Hematopoietic multipotent progenitor cell (in vitro differentiated cells): ENCODE measurements around the gene ASCC2. TPM values are rescaled to one million over a fixed set of nuclear protein-coding genes. Genes with fewer than 3 reads are reported as not detected.

ENCODE experiments used
- DNase-seq, 3 donors: peaks; one replicate each; pipeline ENCODE4 v3.0.0-alpha.2; 2011 to 2015; ENCODE audit warnings: low read depth in 2 of 3, low spot score in 2 of 3
- total RNA-seq: library from RNA; depleted of rRNA; stranded (reverse); fragments of >200 nt; gene quantifications from one replicate; pipeline ENCODE4 v1.2.3, GENCODE V29; 2012

ASCC2 gene
- total RNA-seq, 1 donor, result 34.5 TPM

DNA sequence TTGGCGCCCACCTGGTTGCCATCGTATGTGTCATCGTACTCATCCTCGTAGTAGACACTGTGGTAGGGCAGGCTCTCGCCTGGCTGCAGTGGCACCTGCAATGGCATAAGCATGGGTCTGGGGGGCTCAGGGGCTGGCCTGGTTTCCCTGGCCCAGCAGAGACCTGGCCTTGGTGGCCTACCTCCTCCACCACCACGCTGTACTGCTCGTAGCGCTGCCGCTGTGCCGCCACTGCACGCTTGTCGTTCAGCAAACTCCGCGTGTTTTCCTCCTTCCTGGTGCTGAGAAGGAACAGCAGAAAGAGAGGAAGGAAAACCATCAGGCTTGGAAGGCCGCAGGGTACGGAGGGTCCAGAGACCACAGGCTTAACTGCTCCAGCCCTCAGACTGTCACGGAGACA lies 44.7 kb downstream of the ASCC2 start:
- DNase-seq, result no peak

DNA sequence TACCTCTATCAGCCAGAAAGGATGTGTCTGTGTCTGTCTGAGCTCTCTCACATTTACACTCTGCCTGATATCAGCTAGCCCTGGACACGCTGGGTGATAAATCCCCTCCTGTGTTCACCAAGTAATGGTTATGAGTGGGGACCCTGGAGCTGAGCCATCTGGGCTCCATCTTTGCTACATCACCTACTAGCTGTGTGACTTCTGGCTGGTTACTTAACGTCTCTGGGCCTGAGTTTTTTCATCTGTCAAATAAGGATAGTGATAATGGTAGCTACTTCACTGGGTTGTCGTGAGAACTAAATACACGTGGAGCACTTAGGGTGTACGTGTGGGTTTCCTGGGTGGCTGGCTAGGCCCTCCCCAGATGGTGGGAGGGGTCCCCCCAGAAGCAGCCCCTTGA lies 48.0 kb downstream of the ASCC2 start:
- DNase-seq, result no peak

DNA sequence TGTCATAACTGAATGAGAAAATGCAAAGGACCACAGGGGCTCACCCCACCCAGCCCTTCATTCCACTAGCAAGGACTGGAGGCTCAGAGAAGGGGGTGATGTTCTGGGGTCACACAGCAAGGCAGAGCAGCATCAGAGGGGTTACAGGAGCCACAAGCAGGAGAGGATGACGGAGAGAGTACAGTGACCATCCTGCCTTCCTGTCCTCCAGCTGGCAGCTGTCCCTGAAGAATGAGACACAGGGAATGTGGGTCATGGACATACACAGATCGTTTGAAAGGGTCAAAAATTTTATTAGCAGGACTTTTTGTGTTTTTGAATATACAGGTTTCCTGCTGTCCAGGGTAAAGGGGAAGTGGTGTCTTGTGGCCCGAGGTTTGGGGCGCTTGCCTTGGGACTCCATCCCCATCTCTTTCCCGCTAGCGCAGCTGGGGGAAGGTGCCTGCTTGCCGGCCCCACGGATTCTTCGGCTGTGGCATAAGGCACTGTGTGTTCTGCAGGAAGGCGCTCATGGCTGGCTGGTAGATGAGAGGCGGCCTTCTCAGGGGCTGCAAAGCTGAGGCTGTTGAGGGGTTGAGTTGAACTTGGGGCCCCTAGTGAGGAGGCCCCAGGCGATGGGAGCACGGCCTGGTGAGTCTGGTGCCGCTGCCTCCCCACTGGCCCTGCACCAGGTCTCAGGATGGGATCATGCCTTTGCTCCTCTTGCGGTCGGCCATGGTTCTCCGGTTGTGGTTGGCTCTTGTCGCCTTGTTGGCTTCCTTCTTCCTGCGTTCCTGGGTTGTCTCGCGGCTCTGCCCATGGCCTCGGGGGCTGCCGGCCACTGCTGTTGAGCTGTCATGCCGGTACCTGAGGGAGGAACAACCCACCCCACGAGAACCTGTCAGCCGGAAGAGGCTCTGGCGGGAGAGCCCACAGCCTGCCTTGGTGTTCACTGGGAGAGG lies 49.5 kb downstream of the ASCC2 start:
- no peak for DNase-seq

- DNase-seq, result no peak
Measured at GRCh38 chr22:29787371-29787980, 50.6 kb downstream of the ASCC2 start.

DNA sequence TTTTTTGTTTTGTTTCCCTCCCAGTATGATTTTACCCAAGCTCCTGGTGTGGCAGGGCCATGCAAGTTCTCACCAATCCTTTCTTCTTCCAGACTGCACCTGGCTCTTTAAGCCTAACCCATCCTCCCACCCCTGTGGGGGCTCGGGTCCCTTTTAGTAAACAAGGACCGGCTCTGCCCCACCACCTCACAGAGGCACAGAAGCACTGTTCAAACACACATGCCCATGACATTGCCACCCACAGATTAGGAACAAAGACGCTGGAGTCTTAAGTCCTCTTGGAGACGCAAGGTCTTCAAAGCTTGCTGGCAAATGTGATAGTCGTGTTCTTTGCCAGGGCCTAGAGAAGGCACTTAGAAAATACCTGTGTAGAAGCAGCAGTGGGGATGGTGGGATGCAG lies 52.0 kb downstream of the ASCC2 start:
- no peak for DNase-seq

- DNase-seq, result no peak
Measured at GRCh38 chr22:29784451-29785361, 53.4 kb downstream of the ASCC2 start.

DNA sequence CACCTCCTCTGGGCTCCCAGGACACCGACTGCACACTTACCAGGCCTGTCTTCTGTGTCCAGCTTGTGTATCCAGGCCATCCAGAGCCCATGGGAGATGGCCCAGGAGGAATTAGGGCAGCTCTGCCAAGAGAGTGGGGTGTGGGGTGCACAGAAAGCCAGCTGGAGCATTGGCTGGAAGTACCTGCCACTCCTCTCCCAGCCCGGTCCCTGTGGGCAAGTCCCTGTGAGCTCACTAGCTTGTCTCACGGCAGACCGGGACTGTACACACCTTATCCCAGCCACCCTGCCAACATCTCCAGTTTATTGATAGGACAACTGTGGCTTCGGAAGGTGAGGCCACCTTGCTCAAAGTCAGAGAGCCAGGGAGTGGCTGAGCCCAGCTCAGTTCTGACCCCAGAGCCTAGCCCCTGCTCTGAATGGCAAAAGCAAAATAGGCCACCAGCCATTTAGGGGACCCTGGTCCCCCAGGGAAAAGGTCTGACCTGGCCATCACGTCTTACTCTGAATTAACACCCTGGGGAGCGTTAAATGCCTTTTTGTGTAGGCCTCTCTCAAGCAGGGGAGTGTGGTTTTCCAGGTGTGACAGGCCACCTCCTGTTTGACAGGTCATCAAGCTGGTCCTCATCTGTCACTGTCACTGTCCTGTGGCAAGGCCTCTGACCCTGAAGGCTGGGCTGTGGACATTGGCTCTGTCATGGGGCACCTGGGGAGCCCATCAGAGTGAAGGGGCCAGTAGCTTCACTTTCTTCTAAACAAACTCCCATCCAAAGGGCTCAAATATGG lies 55.8 kb downstream of the ASCC2 start:
- DNase-seq, result no peak

GRCh38 chr22:29780748-29781676 lies 57.1 kb downstream of the ASCC2 start:
- DNase-seq, result no peak

GRCh38 chr22:29780220-29780619 lies 57.9 kb downstream of the ASCC2 start:
- DNase-seq, result no peak

DNA sequence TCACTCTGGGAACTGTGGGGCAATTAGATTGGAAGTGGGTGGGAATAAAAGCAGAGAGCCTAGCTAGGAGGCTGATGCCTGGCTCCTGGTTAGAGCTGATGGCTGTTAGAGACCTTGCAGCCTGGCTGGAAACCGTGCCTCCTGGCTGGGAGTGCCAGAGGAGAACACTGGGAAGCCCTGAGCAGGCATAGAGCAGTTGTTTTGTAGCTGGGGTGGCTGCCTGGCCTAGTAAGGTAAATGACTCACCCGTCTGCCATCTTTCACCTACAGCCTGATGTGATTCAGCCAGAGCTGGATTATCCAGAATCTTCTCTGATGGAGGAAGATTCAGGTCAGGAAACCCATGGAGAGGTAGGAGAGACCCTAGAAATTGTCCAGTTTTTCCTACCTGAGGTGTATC lies 64.8 kb downstream of the ASCC2 start:
- no peak for DNase-seq

DNA sequence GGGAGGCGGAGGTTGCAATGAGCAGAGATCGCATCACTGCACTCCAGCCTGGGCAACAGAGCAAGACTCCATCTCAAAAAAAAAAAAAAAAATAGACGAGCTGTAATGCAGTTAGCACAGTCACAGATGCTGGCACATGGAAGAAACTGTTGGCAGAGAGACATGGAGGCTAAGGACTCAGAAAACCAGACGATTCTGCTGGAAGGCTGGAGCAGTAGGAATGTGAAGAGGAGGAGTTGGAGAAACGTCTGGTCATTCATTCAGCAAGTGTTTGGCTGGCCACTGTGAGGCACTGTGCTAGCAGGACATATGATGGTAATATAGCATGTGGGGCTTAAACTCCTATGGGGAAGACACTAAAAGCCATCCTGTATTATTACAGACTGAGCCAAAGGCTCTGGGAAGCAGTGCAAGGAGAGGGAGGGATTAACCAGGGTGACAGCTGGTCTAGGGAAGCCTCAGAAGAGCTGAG lies 65.9 kb downstream of the ASCC2 start:
- DNase-seq, result no peak

- no peak for DNase-seq
Measured at GRCh38 chr22:29769723-29770321, 68.3 kb downstream of the ASCC2 start.

DNA sequence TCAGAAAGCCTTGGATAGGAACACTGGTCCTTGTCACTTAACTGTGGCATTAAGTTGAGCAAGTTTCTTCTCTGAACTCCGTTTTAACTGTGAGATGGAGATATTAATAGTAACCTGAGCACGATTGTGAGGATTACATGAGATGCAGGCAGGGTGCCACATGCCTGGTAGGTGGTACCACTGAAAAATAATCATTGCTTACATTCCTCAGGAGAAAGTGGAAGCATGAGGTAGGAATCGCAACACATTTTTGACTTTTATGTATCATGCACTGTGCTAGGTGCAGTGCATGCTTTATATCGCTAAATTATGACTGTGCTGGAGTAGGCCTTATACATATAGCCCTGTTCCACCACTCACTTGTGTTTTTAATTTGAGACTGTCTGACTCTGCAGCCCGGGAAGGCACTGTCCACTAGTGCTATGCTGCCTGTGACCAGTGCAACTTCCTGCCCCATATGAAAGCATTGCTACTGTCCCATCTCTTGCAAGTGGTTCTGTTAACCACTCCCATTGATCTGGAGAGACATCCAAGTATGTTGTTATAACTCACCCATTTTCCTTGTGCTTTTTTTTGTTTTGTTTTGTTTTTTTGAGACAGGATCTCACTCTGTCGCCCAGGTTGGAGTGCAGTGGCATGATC lies 69.9 kb downstream of the ASCC2 start:
- no peak for DNase-seq

DNA sequence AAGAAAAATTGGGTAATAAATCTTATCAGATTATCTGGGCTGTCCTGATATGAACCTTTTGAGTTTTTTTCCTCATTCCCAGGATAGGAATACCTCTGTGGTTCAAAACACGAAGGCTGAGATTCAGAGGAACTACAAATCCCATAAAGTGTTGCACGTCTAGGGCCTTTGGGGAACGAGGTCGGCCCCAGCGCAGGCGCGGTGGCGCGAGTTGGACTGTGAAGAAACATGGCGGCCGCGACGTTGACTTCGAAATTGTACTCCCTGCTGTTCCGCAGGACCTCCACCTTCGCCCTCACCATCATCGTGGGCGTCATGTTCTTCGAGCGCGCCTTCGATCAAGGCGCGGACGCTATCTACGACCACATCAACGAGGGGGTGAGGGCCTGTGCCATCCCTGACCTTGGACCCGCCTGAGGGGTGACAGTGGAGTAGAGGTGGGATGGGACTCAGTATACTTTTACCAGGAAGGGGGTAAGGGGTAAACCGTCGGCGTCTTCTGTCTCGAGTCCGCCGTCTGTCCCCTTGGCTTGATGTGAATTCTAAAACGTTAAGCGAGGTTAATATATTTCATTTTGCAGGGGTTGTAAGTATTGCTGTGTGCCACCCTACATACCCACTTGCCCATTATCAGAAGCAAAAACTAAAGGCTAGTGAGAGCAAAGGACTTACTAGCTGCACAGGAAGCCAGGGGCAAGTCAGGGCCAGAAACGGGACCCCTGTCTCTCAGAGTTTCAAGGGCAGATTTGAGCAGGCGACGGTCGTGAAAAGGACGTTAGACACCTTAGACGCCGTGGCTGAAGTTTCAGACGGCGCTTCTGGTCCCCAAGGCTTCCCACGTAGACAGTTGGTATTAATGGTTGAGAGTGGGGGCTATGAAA lies 70.7 kb downstream of the ASCC2 start, which contains the start of gene UQCR10:
TSS of gene UQCR10 (plus strand) at position 199 of the 881 bp plus-strand sequence. CDS start at position 229, 30 bp downstream.
- DNase-seq, result peak; percentile 90 to 96 (median 91)

DNA sequence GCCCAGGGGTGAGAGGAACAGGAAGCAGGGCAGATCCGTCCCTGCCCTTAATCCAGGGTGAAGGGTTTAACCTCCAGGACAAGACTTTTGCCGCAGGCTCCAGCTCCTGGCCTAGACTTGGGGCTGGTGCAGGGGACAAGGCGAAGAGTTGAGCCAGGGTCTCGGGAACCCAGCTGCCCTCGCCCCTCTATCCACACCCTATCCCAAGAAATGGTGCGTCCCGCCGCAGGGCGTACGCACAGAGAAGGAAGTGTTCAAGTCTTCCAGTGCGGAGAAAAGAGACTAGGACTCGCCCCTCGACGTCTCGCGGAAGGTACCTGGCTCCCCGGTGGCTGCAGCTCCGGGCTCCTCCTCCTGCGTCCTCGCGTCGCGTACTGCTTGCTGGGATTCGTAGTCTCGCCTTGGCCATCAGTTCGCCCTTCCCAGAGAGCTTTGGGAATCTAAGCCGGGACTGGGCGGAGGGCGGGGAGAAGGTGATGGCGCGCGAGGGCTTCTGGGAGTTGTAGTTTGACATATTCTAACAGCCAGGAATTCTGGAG lies 71.4 kb downstream of the ASCC2 start, which contains the start of gene ZMAT5:
TSS of gene ZMAT5 (minus strand) at position 376 of the 539 bp plus-strand sequence. CDS start 18,463 bp downstream, outside the sequence.
- peak; percentile 81 to 98 (median 95) for DNase-seq

DNA sequence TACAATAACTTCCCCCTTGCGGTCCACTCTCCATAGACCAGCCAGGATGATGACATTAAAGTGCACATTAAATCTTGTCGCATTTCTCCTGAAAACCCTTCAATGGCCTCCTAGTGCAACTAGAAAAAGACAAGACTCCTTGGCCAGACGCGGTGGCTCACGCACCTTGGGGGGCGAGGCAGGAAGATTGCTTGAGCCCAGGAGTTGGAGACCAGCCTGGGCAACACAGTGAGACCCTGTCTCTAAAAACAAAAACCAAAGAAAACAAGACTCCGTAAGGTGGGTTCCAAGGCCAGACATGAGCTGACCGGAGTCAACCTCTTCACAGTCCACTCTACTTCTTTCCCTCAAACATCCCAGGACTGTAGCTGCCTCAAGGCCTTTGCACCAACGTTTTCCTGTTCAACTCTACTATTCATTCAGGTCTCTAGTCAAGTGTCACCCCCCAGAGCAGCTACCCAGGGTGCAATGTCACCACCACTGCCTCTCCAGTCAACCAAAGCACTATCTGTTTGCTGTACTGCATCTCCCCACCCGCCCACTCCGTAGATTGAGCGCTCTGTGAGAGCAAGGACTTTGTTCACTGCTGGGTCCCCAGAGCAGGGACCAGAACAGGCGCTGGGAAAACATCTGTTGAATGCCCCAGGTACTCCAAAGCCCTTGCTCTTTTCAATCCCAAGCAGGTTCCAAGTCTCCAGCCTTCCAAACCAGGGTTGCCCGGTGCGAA lies 72.0 kb downstream of the ASCC2 start:
- peak in 1 of 3 donors; percentile 41 for DNase-seq
